A549 (cell line): ENCODE measurements around the gene EPN3.

Experiments
- CTCF ChIP-seq: fragments of >200 bp; sonication (Bioruptor Twin); formaldehyde crosslinking; IDR thresholded peaks from 3 replicates; pipeline ENCODE4 v1.5.1; 2016
- POLR2A ChIP-seq: IDR thresholded peaks from 2 replicates; pipeline ENCODE4 v1.6.1; 2012; ENCODE audit warnings: mild to moderate bottlenecking, low read length
- RCOR1 ChIP-seq: fragments of 150-350 bp; IDR thresholded peaks from 2 replicates; pipeline ENCODE4 v1.6.1; 2014; ENCODE audit warnings: antibody characterized with exemption, low read length, low read depth

- no peak for TF ChIP-seq RCOR1
- TF ChIP-seq CTCF, result no peak
- TF ChIP-seq POLR2A, result no peak
Measured at GRCh38 chr17:50487213-50488096, 45.1 kb upstream of the EPN3 start.
